ENCODE results near the gene MRPL45.

DNA sequence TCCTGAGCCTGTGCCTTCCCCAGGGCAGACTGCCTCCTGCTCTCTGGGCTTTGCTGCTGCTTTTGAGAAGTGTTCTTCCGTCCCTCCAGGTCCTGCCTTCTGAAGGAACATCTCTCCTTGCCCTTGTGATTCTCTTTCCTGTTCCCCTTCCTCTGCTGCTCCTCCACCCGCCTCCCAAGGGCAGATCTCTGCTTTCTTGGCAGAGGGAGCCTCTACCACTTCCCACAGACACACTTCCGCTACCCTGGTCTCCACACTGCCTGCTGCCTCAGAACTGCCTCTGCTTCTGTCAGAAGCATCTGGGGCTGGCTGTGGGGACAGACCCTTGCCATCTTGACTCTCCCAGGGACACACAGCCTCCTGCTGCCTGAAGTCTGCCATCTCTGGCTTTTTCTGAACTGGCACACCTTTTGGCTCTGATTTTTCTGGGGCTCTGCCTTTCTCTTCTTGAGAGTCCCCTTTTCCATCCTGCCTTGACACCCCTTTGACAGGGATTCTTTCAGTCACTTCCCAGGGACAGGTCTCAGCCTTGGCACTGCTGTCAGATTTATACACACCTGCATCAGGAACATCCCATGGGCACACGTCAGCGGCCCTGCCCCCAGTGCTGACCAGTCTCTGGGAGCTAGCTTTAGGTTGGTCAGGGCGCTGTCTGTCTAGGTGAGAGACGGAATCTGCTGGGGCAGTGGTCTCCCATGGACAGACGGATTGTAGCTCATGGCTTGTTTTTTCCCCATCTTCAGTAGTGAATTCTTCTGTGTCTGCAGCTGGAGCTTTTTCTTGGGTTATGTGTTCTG lies 30.2 kb downstream of the MRPL45 start:
- TF ChIP-seq SIN3A (IDR thresholded peaks at IDR 0.05; ENCODE audit: low read depth, low read length) (no peak), SMAD5 (IDR thresholded peaks at IDR 0.05; ENCODE audit: low read depth) (no peak), NR2C2 (IDR thresholded peaks at IDR 0.05; ENCODE audit: borderline replicate concordance, control insufficient read depth, insufficient read length, low read depth) (no peak), HDAC2 (IDR thresholded peaks at IDR 0.05) (no peak), SMAD1 (IDR thresholded peaks at IDR 0.05; ENCODE audit: low read depth, partially characterized antibody) (no peak), CTCF (IDR thresholded peaks at IDR 0.05 in 2 of 3, conservative IDR thresholded peaks at IDR 0.05 in 1 of 3; ENCODE audit: control insufficient read depth in 2 of 3, extremely low read depth in 1 of 3, insufficient read depth in 1 of 3, low read depth in 3 of 3, low read length in 3 of 3) (no peak), JUND (IDR thresholded peaks at IDR 0.05; ENCODE audit: low read depth, low read length) (no peak), RCOR1 (conservative IDR thresholded peaks at IDR 0.05; ENCODE audit: low read depth, low read length) (no peak), EP300 (IDR thresholded peaks at IDR 0.05; ENCODE audit: borderline replicate concordance in 1 of 2, control insufficient read depth in 1 of 2, low read depth in 2 of 2, low read length in 2 of 2) (no peak), POLR2AphosphoS5 (IDR thresholded peaks at IDR 0.05; ENCODE audit: low read length) (no peak), KDM1A (IDR thresholded peaks at IDR 0.05; ENCODE audit: borderline replicate concordance) (no peak), EZH2 (IDR thresholded peaks at IDR 0.05; ENCODE audit: borderline replicate concordance, control insufficient read depth, low read depth, low read length) (no peak)
- TF ChIP-seq, protein P1, sequence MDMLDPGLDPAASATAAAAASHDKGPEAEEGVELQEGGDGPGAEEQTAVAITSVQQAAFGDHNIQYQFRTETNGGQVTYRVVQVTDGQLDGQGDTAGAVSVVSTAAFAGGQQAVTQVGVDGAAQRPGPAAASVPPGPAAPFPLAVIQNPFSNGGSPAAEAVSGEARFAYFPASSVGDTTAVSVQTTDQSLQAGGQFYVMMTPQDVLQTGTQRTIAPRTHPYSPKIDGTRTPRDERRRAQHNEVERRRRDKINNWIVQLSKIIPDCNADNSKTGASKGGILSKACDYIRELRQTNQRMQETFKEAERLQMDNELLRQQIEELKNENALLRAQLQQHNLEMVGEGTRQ (IDR thresholded peaks at IDR 0.05; ENCODE audit: borderline replicate concordance, low read depth, low read length), result no peak
- TF ChIP-seq, protein P2, sequence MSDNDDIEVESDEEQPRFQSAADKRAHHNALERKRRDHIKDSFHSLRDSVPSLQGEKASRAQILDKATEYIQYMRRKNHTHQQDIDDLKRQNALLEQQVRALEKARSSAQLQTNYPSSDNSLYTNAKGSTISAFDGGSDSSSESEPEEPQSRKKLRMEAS (IDR thresholded peaks at IDR 0.05; ENCODE audit: low read depth, low read length), result no peak

Measured in GM12878 (cell line).